ENCODE data around the gene GPANK1. TPM values are rescaled to one million over a fixed set of nuclear protein-coding genes. Genes with fewer than 3 reads are reported as not detected.

The GPANK1 gene
- total and polyA plus RNA-seq, 9 of the 15 experiments (the other 6 are each of a cell fraction or from before 2014, with no cell fraction given): 32.2 to 111 (median 46.3) TPM

DNA sequence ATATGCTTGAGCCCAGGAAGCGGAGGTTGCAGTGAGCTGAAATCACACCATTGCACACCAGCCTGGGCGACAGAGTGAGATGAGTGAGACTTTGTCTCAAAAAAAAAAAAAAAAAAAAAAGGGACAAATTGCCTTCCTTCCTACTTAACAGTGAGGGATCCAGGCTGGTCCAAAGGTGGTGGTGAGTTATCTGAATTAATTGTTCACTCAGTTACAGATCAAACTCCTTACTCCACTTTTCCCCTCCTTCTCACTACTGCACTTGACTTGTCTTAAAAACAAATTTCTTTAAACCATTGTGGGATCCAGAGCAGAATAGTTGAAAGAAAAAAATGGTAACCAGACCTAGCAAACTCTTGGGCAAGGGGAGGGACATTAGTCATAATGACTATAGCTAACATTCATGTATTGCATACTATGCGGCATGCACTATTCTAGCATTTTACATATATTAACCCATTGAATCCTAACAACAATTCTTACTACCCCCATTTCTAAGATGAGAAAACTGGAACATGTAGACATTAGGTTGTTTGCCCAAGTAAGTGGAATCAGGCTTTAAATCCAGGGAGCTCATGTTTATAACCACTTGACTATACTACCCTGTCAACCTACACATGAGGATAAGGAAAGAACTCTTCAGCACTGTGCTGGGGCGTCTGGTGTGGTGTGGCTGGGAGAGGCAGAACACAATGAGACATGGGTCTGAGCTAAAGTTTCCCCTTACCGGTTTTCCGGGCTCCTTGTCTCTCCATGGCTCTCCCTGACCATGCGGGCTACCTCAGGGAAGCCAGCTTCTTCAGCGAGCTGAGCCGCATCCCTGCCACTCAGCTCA, 1.5 kb downstream of the GPANK1 start (continued):
- TF ChIP-seq KLF13 (tag; IDR thresholded peaks at IDR 0.05; ENCODE audit: borderline replicate concordance, low read depth): no peak
- no peak for TF ChIP-seq REST (IDR thresholded peaks at IDR 0.05; ENCODE audit: borderline replicate concordance)
- no peak for TF ChIP-seq REST (CRISPR knock-in tag; IDR thresholded peaks at IDR 0.05; ENCODE audit: low read depth)
- TF ChIP-seq HNRNPK (IDR thresholded peaks at IDR 0.05; ENCODE audit: low read depth, low read length, poor library complexity, severe bottlenecking): no peak
- peak; percentile 11; the same call in 1 of the 2 replicates for TF ChIP-seq E2F1 (CRISPR knock-in tag; IDR thresholded peaks at IDR 0.05)
- TF ChIP-seq, protein P1, sequence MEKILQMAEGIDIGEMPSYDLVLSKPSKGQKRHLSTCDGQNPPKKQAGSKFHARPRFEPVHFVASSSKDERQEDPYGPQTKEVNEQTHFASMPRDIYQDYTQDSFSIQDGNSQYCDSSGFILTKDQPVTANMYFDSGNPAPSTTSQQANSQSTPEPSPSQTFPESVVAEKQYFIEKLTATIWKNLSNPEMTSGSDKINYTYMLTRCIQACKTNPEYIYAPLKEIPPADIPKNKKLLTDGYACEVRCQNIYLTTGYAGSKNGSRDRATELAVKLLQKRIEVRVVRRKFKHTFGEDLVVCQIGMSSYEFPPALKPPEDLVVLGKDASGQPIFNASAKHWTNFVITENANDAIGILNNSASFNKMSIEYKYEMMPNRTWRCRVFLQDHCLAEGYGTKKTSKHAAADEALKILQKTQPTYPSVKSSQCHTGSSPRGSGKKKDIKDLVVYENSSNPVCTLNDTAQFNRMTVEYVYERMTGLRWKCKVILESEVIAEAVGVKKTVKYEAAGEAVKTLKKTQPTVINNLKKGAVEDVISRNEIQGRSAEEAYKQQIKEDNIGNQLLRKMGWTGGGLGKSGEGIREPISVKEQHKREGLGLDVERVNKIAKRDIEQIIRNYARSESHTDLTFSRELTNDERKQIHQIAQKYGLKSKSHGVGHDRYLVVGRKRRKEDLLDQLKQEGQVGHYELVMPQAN (IDR thresholded peaks at IDR 0.05; ENCODE audit: borderline replicate concordance): no peak
- TF ChIP-seq GABPB2 (CRISPR knock-in tag; conservative IDR thresholded peaks at IDR 0.05): no peak
- TF ChIP-seq ZNF354B (CRISPR knock-in tag; IDR thresholded peaks at IDR 0.05): no peak
- TF ChIP-seq NELFE (IDR thresholded peaks at IDR 0.05; ENCODE audit: insufficient read depth, insufficient read length): no peak
- no peak for TF ChIP-seq SMAD4 (CRISPR knock-in tag; conservative IDR thresholded peaks at IDR 0.05)
- TF ChIP-seq EZH2 (IDR thresholded peaks at IDR 0.05; ENCODE audit: borderline replicate concordance, low read depth, low read length): no peak
- TF ChIP-seq MCM7 (IDR thresholded peaks at IDR 0.05): no peak
